Activated naive CD8-positive, alpha-beta T cell treated with anti-CD3 and anti-CD28 coated beads, Interleukin-2, amount 50 U/mL, for 16 hours (primary cell): ENCODE results near the gene ZNF317.

Source experiments
- DNase-seq: peaks from one replicate; pipeline ENCODE4 v3.0.0-alpha.2; 2020; ENCODE audit warnings: low read depth, low spot score

ZNF317 gene

GRCh38 chr19:9140159-9140874 is at the start of gene ZNF317:
Gene ZNF317, plus strand, starts transcription at chr19:9140397. Its CDS starts 15,620 bp downstream, at chr19:9156017.
- peak; percentile 81 for DNase-seq

- DNase-seq: no peak
Observed at GRCh38 chr19:9107375-9107774, 32.8 kb upstream of the ZNF317 start, which contains the start of gene OR7G2. Gene OR7G2, minus strand, starts transcription at chr19:9107475. Its CDS starts 4,232 bp downstream, at chr19:9103243.

GRCh38 chr19:9109959-9110358 is 30.2 kb upstream of the ZNF317 start:
- no peak for DNase-seq

GRCh38 chr19:9115307-9115813 is 24.8 kb upstream of the ZNF317 start, which contains the start of gene OR7G1:
Gene OR7G1, minus strand, starts transcription at chr19:9115763. Its CDS starts 0 bp downstream, at chr19:9115763.
- no peak for DNase-seq

- no peak for DNase-seq
Observed at GRCh38 chr19:9116547-9116946, 23.6 kb upstream of the ZNF317 start.

GRCh38 chr19:9126900-9127405 is 13.2 kb upstream of the ZNF317 start, which contains the start of gene OR7G3:
Gene OR7G3, minus strand, starts transcription at chr19:9126950. Its CDS starts 0 bp downstream, at chr19:9126950.
- no peak for DNase-seq

- no peak for DNase-seq
Observed at GRCh38 chr19:9128171-9128570, 12.0 kb upstream of the ZNF317 start.

- no peak for DNase-seq
Observed at GRCh38 chr19:9130965-9131364, 9.2 kb upstream of the ZNF317 start.

- DNase-seq: no peak
Observed at GRCh38 chr19:9132422-9132821, 7.8 kb upstream of the ZNF317 start.

GRCh38 chr19:9139609-9140158 is 513 bp upstream of the ZNF317 start:
- DNase-seq: no peak

- no peak for DNase-seq
Observed at GRCh38 chr19:9144920-9145319, 4.7 kb downstream of the ZNF317 start.

- no peak for DNase-seq
Observed at GRCh38 chr19:9146882-9147281, 6.7 kb downstream of the ZNF317 start.

- DNase-seq: no peak
Observed at GRCh38 chr19:9148697-9149096, 8.5 kb downstream of the ZNF317 start.

- no peak for DNase-seq
Observed at GRCh38 chr19:9149997-9150396, 9.8 kb downstream of the ZNF317 start.

GRCh38 chr19:9150650-9151049 is 10.5 kb downstream of the ZNF317 start:
- no peak for DNase-seq

- DNase-seq: no peak
Observed at GRCh38 chr19:9151367-9151766, 11.2 kb downstream of the ZNF317 start.

- DNase-seq: no peak
Observed at GRCh38 chr19:9155591-9155990, 15.4 kb downstream of the ZNF317 start.

GRCh38 chr19:9156304-9156703 is 16.1 kb downstream of the ZNF317 start:
- DNase-seq: no peak

GRCh38 chr19:9159891-9160290 is 19.7 kb downstream of the ZNF317 start:
- no peak for DNase-seq

GRCh38 chr19:9161427-9161826 is 21.2 kb downstream of the ZNF317 start:
- no peak for DNase-seq

GRCh38 chr19:9165261-9165660 is 25.1 kb downstream of the ZNF317 start:
- no peak for DNase-seq

GRCh38 chr19:9166846-9167245 is 26.6 kb downstream of the ZNF317 start:
- DNase-seq: no peak
